HEK293 (cell line): ENCODE data around the gene MAPK8IP3.

Experiments
- CTCF ChIP-seq: fragments of 450-650 bp; formaldehyde crosslinking; IDR thresholded peaks from 2 replicates; pipeline ENCODE4 v1.5.1; 2016; ENCODE audit warnings: missing biosample characterization, missing genetic modification characterization
- HOXA7 ChIP-seq: sonication (generic); formaldehyde crosslinking; IDR thresholded peaks from 2 replicates; pipeline ENCODE4 v1.8.1; 2022; ENCODE audit warnings: missing genetic modification reagents, borderline replicate concordance
- KLF16 ChIP-seq: fragments of 450-650 bp; formaldehyde crosslinking; IDR thresholded peaks from 2 replicates; pipeline ENCODE4 v1.5.1; 2017; ENCODE audit warnings: missing biosample characterization, missing genetic modification characterization
- ZBTB20 ChIP-seq: fragments of 450-650 bp; formaldehyde crosslinking; IDR thresholded peaks from 2 replicates; pipeline ENCODE4 v1.5.1; 2016; ENCODE audit warnings: missing biosample characterization, missing genetic modification characterization
- ZBTB49 ChIP-seq: fragments of 450-650 bp; formaldehyde crosslinking; IDR thresholded peaks from 2 replicates; pipeline ENCODE4 v1.5.1; 2016; ENCODE audit warnings: missing biosample characterization, missing genetic modification characterization, low read depth
- ZNF10 ChIP-seq: fragments of 450-650 bp; formaldehyde crosslinking; IDR thresholded peaks from 2 replicates; pipeline ENCODE4 v1.5.1; 2017; ENCODE audit warnings: missing biosample characterization, missing genetic modification characterization
- ZNF140 ChIP-seq: fragments of 450-650 bp; formaldehyde crosslinking; IDR thresholded peaks from 2 replicates; pipeline ENCODE4 v1.5.1; 2016; ENCODE audit warnings: missing biosample characterization, missing genetic modification characterization
- ZNF146 ChIP-seq: fragments of 450-650 bp; formaldehyde crosslinking; IDR thresholded peaks from 2 replicates; pipeline ENCODE4 v1.5.1; 2016; ENCODE audit warnings: missing biosample characterization, missing genetic modification characterization
- ZNF174 ChIP-seq: fragments of 450-650 bp; formaldehyde crosslinking; IDR thresholded peaks from 2 replicates; pipeline ENCODE4 v1.5.0; 2017; ENCODE audit warnings: missing biosample characterization, mild to moderate bottlenecking, missing genetic modification characterization
- ZNF184 ChIP-seq: fragments of 450-650 bp; IDR thresholded peaks from 2 replicates; pipeline ENCODE4 v1.5.1; 2018; ENCODE audit warnings: missing biosample characterization, mild to moderate bottlenecking, missing genetic modification characterization

- TF ChIP-seq KLF16 (tag by site-specific recombination): no peak
- no peak for TF ChIP-seq ZNF140 (tag by site-specific recombination)
- no peak for TF ChIP-seq ZNF174 (tag by site-specific recombination)
- no peak for TF ChIP-seq ZNF184 (tag by site-specific recombination)
- TF ChIP-seq HOXA7 (CRISPR knock-in tag): no peak
- TF ChIP-seq ZNF146: no peak
- TF ChIP-seq CTCF (tag by site-specific recombination): no peak
- no peak for TF ChIP-seq ZBTB49 (tag by site-specific recombination)
- no peak for TF ChIP-seq ZBTB20 (tag by site-specific recombination)
- no peak for TF ChIP-seq ZNF10 (tag by site-specific recombination)
These were observed 32.4 kb upstream of the MAPK8IP3 start for GRCh38 chr16:1673424-1674151.
